Thyroid gland (tissue), 4 donors: Measurements from ENCODE around the gene E2F6.

Source experiments
- CTCF ChIP-seq, 6 experiments: fragments of 200-600 bp in 3 of 6; fragments of 450-650 bp in 3 of 6; sonication (generic) in 3 of 6; IDR thresholded peaks; one replicate each; pipeline ENCODE4 v1.5.1; 2016 to 2019; ENCODE audit warnings: antibody characterized with exemption in 6 of 6, mild to moderate bottlenecking in 2 of 6, inconsistent platforms in 1 of 6, moderate library complexity in 1 of 6
- POLR2A ChIP-seq, 2 donors: fragments of 450-650 bp; IDR thresholded peaks; one replicate each; pipeline ENCODE4 v1.6.1; 2017; ENCODE audit warnings: antibody characterized with exemption in 2 of 2, mild to moderate bottlenecking in 2 of 2, moderate library complexity in 1 of 2

GRCh38 chr2:11490194-11490593, 24.2 kb upstream of the E2F6 start:
- no peak for TF ChIP-seq CTCF (IDR thresholded peaks at IDR 0.05)
- no peak for TF ChIP-seq POLR2A (IDR thresholded peaks at IDR 0.05)
